Mucosa of descending colon (tissue), 3 donors: ENCODE data around the gene PGD. TPM values are rescaled to one million over a fixed set of nuclear protein-coding genes. Genes with fewer than 3 reads are reported as not detected.

Experiments used
- ATAC-seq: fragments of 200-7000 bp; cut with Tn5 transposase; one replicate; pipeline ENCODE4 v1.9.1; 2020; ENCODE audit warnings: mild to moderate bottlenecking, moderate library complexity
- DNase-seq, 3 donors: peaks; one replicate each; pipeline ENCODE4 v3.0.0-alpha.2; 2020
- H3K36me3 ChIP-seq: fragments of 200-600 bp; one replicate; pipeline ENCODE4 v1.8.0; 2021; ENCODE audit warnings: low read depth, mild to moderate bottlenecking
- H3K4me1 ChIP-seq: fragments of 200-600 bp; one replicate; pipeline ENCODE4 v1.8.0; 2021; ENCODE audit warnings: low read depth, mild to moderate bottlenecking
- H3K4me3 ChIP-seq: fragments of 200-600 bp; one replicate; pipeline ENCODE4 v1.8.0; 2021; ENCODE audit warnings: mild to moderate bottlenecking
- H3K9me3 ChIP-seq: fragments of 200-600 bp; one replicate; pipeline ENCODE4 v1.8.0; 2021; ENCODE audit warnings: mild to moderate bottlenecking
- CTCF ChIP-seq: fragments of 200-600 bp; IDR thresholded peaks from one replicate; pipeline ENCODE4 v1.8.0; 2022; ENCODE audit warnings: antibody characterized with exemption, mild to moderate bottlenecking
- intact Hi-C, 2 donors: fragments of 100-400 bp; cut with DNase I in 1 of 2; cut with micrococcal nuclease in 1 of 2; formaldehyde crosslinking; loops; one replicate each; pipeline versions ENCODE4 v1.11.0 to v1.11.1; 2022; cut with DNase I, micrococcal nuclease
- total RNA-seq, 3 donors: library from RNA; stranded (reverse); fragmentation: NEBNext Ultra II Directional in 2 of 3; extraction: Animal tissue kit (Norgen Biotek cat#: 25700) in 2 of 3; gene quantifications; one replicate each; pipeline versions ENCODE4 v1.2.1 to v1.2.4, GENCODE V29; 2021 to 2023
- donor health status: DM: no; HTN: no; CAD: no; lungs with moderate emphysema.
- donor health status: DM: no; HTN: no; CAD: no.
- donor health status: DM: no; HTN: yes; CAD: no.

Gene PGD
- total RNA-seq, 3 donors from 2014 or later, result 48.6 to 96.4 (median 61.3) TPM

- ATAC-seq, result no peak
- Histone ChIP-seq H3K9me3 (no peaks in the 10 kb centered on the region), H3K36me3 (no peaks in the 10 kb centered on the region), H3K4me1 (no peaks in the 10 kb centered on the region), H3K4me3 (no peak overlapping the region)
- no peak for DNase-seq
- intact Hi-C loops, result loop anchor here in 1 of 2 donors (10.0 kb wide), 1 partner anchor 56 kb away; no protein-coding TSS in a partner anchor
- no peak for TF ChIP-seq CTCF
Observed at GRCh38 chr1:10438677-10439163, 39.9 kb downstream of the PGD start.

GRCh38 chr1:10440305-10440704, 41.4 kb downstream of the PGD start:
- Histone ChIP-seq H3K36me3 (no peaks in the 10 kb centered on the region), H3K4me3 (no peak overlapping the region), H3K9me3 (no peaks in the 10 kb centered on the region), H3K4me1 (no peaks in the 10 kb centered on the region)
- ATAC-seq, result no peak
- TF ChIP-seq CTCF, result no peak
- intact Hi-C loops, result no loop called here
- DNase-seq, result no peak

GRCh38 chr1:10440794-10441193, 41.9 kb downstream of the PGD start:
- no peak overlapping the region for H3K4me3 ChIP-seq
- TF ChIP-seq CTCF, result no peak
- H3K36me3 ChIP-seq, result no peaks in the 10 kb centered on the region
- H3K4me1 ChIP-seq, result no peaks in the 10 kb centered on the region
- intact Hi-C loops, result no loop called here
- DNase-seq (no peak), ATAC-seq (no peak)
- no peaks in the 10 kb centered on the region for H3K9me3 ChIP-seq

GRCh38 chr1:10444248-10444647, 45.4 kb downstream of the PGD start:
- ATAC-seq, result no peak
- H3K4me3 ChIP-seq, result no peak overlapping the region
- TF ChIP-seq CTCF, result no peak
- no peak for DNase-seq
- intact Hi-C loops, result no loop called here
- no peaks in the 10 kb centered on the region for H3K4me1 ChIP-seq
- H3K36me3 ChIP-seq, result no peaks in the 10 kb centered on the region
- no peaks in the 10 kb centered on the region for H3K9me3 ChIP-seq

GRCh38 chr1:10444795-10445397, 46.0 kb downstream of the PGD start:
- no peak for TF ChIP-seq CTCF
- no peak for DNase-seq
- H3K9me3 ChIP-seq, result no peaks in the 10 kb centered on the region
- H3K36me3 ChIP-seq, result no peaks in the 10 kb centered on the region
- H3K4me1 ChIP-seq, result no peaks in the 10 kb centered on the region
- ATAC-seq, result no peak
- intact Hi-C loops, result no loop called here
- H3K4me3 ChIP-seq, result no peak overlapping the region
